ENCODE data around the gene IQCN.

Gene IQCN

DNA sequence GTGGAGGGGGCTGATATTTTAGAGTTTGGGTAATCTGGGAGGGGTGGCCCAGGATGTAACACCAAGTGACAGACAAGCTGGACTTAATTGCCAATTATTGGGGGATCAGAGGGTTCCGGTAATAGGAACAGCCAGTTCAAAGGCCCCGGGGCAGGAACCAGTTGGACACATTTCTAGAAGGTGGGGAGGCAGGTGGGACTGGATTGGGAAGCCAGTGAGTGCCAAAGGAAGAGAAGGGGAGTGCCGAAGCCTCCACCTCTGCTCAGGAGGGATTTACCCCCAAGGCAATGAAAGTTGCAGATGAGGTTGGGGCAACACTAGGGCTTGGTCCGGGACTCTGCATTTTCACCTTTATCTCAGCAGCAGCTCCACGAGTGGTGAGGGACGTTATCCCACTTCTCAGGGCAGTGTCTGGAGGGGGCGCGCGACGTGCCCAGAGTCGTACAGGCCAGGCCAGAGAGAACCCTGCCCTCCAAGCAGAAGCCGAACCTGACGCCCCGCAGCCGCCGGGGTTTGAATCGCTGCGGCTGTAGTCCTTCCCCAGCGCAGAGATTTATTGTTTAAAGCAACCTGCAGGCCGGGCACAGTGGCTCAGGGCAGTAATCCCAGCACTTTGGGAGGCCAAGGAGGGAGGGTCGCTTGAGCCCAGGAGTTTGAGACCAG, 12.9 kb upstream of the IQCN start:
- TF ChIP-seq, protein P1, sequence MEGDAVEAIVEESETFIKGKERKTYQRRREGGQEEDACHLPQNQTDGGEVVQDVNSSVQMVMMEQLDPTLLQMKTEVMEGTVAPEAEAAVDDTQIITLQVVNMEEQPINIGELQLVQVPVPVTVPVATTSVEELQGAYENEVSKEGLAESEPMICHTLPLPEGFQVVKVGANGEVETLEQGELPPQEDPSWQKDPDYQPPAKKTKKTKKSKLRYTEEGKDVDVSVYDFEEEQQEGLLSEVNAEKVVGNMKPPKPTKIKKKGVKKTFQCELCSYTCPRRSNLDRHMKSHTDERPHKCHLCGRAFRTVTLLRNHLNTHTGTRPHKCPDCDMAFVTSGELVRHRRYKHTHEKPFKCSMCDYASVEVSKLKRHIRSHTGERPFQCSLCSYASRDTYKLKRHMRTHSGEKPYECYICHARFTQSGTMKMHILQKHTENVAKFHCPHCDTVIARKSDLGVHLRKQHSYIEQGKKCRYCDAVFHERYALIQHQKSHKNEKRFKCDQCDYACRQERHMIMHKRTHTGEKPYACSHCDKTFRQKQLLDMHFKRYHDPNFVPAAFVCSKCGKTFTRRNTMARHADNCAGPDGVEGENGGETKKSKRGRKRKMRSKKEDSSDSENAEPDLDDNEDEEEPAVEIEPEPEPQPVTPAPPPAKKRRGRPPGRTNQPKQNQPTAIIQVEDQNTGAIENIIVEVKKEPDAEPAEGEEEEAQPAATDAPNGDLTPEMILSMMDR (IDR thresholded peaks at IDR 0.05; ENCODE audit: insufficient read depth, low read depth, low read length, missing control alignments): no peak

DNA sequence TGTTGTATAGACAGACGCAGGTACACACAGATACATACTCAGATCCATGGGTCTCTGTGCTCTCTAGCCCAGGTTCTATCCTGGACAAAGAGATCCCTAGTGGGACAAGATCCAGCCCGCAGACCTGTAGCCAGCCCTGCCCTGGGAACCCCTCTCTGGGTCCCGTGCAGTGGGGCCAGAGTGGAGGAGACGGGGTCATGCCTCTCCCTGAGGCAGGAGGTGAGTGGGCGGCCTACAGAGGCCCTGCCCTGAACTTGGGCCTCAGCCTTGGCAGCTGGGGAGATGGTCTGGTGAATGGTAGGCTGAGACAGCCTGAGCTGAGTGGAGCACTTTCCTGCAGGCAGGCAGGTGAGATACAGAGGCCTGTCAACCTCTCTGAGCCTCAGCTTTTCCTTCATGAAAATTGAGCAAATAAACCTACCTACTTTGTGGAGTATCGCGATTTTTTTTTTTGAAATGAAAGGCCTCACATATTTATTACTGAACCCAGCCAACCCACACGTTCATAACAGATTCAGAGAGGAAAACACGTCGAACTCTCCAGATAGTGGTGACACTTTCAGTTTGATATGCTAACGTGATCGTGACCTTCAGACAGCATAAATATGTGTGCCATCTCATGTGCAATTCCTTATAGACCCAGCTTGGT, 10.6 kb upstream of the IQCN start:
- H3K4me3 ChIP-seq (ENCODE audit: low read length): no peak overlapping the region
- DNase-seq (ENCODE audit: low read depth): no peak
- TF ChIP-seq, protein P1 (IDR thresholded peaks at IDR 0.05; ENCODE audit: insufficient read depth, low read depth, low read length, missing control alignments): no peak

More for the DNA sequence above, 12.9 kb upstream of the IQCN start:
- H3K4me3 ChIP-seq (ENCODE audit: low read length): no peak overlapping the region
- DNase-seq (ENCODE audit: low read depth): no peak

DNA sequence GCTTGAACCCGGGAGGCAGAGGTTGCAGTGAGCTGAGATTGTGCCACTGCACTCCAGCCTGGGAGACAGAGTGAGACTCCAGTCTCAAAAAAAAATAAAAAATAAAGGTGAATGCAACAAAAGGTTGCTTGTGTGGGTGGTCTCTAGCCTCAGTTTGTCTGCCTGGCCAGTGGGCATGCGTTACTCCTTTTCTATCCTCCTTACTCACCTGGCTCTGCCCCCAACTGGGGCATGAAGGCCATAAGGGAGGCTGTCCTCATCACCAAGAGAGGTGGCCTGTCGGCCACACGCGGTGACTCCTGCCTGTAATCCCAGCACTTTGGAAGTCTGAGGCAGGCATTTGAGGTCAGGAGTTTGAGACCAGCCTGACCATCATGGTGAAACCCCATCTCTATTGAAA, 9.1 kb upstream of the IQCN start:
- DNase-seq (ENCODE audit: low read depth): no peak
- TF ChIP-seq, protein P1 (IDR thresholded peaks at IDR 0.05; ENCODE audit: insufficient read depth, low read depth, low read length, missing control alignments): no peak
- no peak overlapping the region for H3K4me3 ChIP-seq (ENCODE audit: low read length)

DNA sequence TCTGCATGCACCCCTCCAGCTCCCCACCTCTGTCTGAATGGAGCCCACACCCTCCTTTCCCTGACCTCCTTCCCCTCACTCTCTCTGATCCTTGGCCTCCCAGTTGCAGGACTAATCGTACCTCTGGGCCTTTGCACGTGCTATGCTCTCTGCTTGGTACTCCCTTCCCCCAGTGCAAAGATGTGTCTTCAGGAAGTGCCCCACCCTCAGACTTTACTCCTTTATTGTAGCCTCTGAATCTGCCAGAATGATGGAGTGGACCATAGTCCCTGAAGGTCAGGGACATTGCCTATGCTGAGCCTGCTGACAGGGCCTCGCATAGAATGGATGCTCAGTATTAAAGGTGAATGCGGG, 8.5 kb upstream of the IQCN start:
- DNase-seq (ENCODE audit: low read depth): no peak

DNA sequence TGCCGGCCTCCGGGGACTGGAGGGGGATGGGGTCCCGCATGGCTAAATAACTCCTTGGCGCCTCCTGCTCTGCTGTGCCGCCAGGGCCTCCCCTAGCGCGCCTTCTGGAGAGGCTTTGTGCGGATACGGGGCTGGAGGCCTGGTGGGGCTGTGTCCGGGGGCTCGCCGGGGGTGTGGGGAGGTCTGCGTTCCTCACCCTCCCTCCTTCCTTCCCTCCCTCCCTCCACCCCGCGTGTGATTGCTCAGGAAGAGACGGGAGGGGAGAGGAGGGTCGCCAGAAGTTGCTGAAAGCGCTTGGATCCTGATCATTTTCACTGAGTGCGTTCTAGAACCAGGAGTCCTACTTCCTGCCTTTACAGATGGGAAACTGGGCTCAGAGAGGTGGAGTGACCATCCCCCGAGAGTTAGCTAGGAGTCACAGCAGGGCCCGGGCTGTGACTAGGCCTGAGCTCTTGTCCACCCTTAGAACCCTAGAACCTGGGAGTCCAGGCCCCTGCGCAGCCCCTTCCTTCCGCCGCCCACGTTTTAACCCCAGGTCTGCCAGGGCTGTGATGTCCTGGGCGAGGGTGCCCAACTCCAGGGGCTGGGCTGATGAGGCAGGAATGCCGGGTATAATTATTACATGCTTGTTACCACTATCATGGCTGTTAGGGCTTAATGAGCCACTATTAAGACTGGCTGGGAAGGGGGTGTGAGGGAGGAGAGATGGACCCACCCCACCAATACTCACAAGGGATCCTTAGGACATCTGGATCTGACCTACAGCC, 8.0 kb upstream of the IQCN start:
- H3K4me3 ChIP-seq (ENCODE audit: low read length): peak overlapping the region; percentile 55
- no peak for DNase-seq (ENCODE audit: low read depth)
- TF ChIP-seq, protein P1 (IDR thresholded peaks at IDR 0.05; ENCODE audit: insufficient read depth, low read depth, low read length, missing control alignments): peak; percentile 13

More for the DNA sequence above, 8.5 kb upstream of the IQCN start:
- TF ChIP-seq, protein P1 (IDR thresholded peaks at IDR 0.05; ENCODE audit: insufficient read depth, low read depth, low read length, missing control alignments): no peak
- no peak overlapping the region for H3K4me3 ChIP-seq (ENCODE audit: low read length)

- TF ChIP-seq, protein P1 (IDR thresholded peaks at IDR 0.05; ENCODE audit: insufficient read depth, low read depth, low read length, missing control alignments): no peak
- peak within 1 kb of the TSS; percentile 97 for H3K4me3 ChIP-seq (ENCODE audit: low read length)
- peak; percentile 99 for DNase-seq (ENCODE audit: low read depth)
These were observed 7.1 kb upstream of the IQCN start, which contains the start of gene JUND for GRCh38 chr19:18281082-18282020. JUND (minus strand) TSS chr19:18281622; CDS start chr19:18281484, 138 bp downstream.

All from epithelial cell of esophagus (primary cell).